Measurements from ENCODE around the gene ENPP5.
"Not testable (repeated sequence)": the region's sequence is repeated elsewhere in the genome, so short reads cannot be mapped to it uniquely, and the experiment has no call there.

The ENPP5 gene

GRCh38 chr6:46172176-46172575, 1.4 kb upstream of the ENPP5 start:
- DNase-seq, result no peak

- DNase-seq, result no peak
These were observed 10.7 kb downstream of the ENPP5 start for GRCh38 chr6:46160102-46160501.

GRCh38 chr6:46159229-46159628, 11.6 kb downstream of the ENPP5 start:
- DNase-seq, result no peak

- DNase-seq, result no peak
These were observed 14.1 kb downstream of the ENPP5 start for GRCh38 chr6:46156701-46157100.

- DNase-seq, result not testable (repeated sequence)
These were observed 21.7 kb downstream of the ENPP5 start for GRCh38 chr6:46149066-46149465.

- no peak for DNase-seq
These were observed 26.5 kb downstream of the ENPP5 start for GRCh38 chr6:46144270-46144669.

- DNase-seq, result peak; percentile 40
These were observed 32.5 kb downstream of the ENPP5 start for GRCh38 chr6:46138281-46138680.

- DNase-seq, result no peak
These were observed 33.4 kb downstream of the ENPP5 start for GRCh38 chr6:46137387-46137786.

- DNase-seq, result no peak
These were observed 33.9 kb downstream of the ENPP5 start for GRCh38 chr6:46136831-46137230.

- DNase-seq, result no peak
These were observed 35.6 kb downstream of the ENPP5 start for GRCh38 chr6:46135176-46135575.

- no peak for DNase-seq
These were observed 36.6 kb downstream of the ENPP5 start for GRCh38 chr6:46134216-46134615.

GRCh38 chr6:46131291-46131690, 39.5 kb downstream of the ENPP5 start:
- DNase-seq, result not testable (repeated sequence)

GRCh38 chr6:46130666-46131065, 40.1 kb downstream of the ENPP5 start:
- peak; percentile 50 for DNase-seq

- peak; percentile 97 for DNase-seq
These were observed 40.9 kb downstream of the ENPP5 start, which contains the start of gene ENPP4 for GRCh38 chr6:46129629-46130511. TSS of gene ENPP4 (plus strand) at chr6:46129989. CDS start at chr6:46139584, 9,595 bp downstream.

GRCh38 chr6:46129291-46129628, 41.5 kb downstream of the ENPP5 start:
- DNase-seq, result no peak

GRCh38 chr6:46128476-46128875, 42.3 kb downstream of the ENPP5 start:
- DNase-seq, result no peak

- DNase-seq, result not testable (repeated sequence)
These were observed 51.1 kb downstream of the ENPP5 start for GRCh38 chr6:46119679-46120078.

- no peak for DNase-seq
These were observed 51.9 kb downstream of the ENPP5 start for GRCh38 chr6:46118836-46119235.

GRCh38 chr6:46118157-46118556, 52.6 kb downstream of the ENPP5 start:
- DNase-seq, result no peak

GRCh38 chr6:46116289-46116688, 54.5 kb downstream of the ENPP5 start:
- no peak for DNase-seq

GRCh38 chr6:46115634-46116033, 55.1 kb downstream of the ENPP5 start:
- no peak for DNase-seq

- peak; percentile 70 for DNase-seq
These were observed 57.4 kb downstream of the ENPP5 start for GRCh38 chr6:46113370-46113769.
